Endothelial cell of umbilical vein (primary cell): Measurements from ENCODE around the gene DGKB.

Experiments
- POLR2A ChIP-seq: IDR thresholded peaks from 2 replicates; pipeline ENCODE4 v1.6.1; 2012; ENCODE audit warnings: low read depth, mild to moderate bottlenecking, control low read depth, low read length
- TF ChIP-seq, protein P1 (sequence below), 2 donors: IDR thresholded peaks; 1 replicate in 1 of 2; 2 replicates in 1 of 2; pipeline ENCODE4 v1.5.1; 2011; ENCODE audit warnings: low read length in 2 of 2, mild to moderate bottlenecking in 2 of 2, moderate library complexity in 2 of 2, control low read depth in 1 of 2, inconsistent platforms in 1 of 2, low read depth in 1 of 2; ENCODE audit not compliant: insufficient read depth in 1 of 2; ENCODE audit errors: extremely low read depth in 1 of 2

GRCh38 chr7:14418633-14419032 is 483.9 kb downstream of the DGKB start:
- TF ChIP-seq, protein P1, sequence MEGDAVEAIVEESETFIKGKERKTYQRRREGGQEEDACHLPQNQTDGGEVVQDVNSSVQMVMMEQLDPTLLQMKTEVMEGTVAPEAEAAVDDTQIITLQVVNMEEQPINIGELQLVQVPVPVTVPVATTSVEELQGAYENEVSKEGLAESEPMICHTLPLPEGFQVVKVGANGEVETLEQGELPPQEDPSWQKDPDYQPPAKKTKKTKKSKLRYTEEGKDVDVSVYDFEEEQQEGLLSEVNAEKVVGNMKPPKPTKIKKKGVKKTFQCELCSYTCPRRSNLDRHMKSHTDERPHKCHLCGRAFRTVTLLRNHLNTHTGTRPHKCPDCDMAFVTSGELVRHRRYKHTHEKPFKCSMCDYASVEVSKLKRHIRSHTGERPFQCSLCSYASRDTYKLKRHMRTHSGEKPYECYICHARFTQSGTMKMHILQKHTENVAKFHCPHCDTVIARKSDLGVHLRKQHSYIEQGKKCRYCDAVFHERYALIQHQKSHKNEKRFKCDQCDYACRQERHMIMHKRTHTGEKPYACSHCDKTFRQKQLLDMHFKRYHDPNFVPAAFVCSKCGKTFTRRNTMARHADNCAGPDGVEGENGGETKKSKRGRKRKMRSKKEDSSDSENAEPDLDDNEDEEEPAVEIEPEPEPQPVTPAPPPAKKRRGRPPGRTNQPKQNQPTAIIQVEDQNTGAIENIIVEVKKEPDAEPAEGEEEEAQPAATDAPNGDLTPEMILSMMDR (IDR thresholded peaks at IDR 0.05; ENCODE audit: extremely low read depth in 1 of 2, insufficient read depth in 1 of 2, low read depth in 1 of 2, low read length in 2 of 2): no peak
- TF ChIP-seq POLR2A: no peak
